NCI-H2196 treated with DMSO at 0.1 percent for 48 hours (cell line): ENCODE data around the gene PIP5KL1.

Experiments
- DNase-seq: peaks from one replicate; lab custom pipeline; 2025; ENCODE audit not compliant: unreplicated experiment; lab: John Stamatoyannopoulos, UW

The PIP5KL1 gene

GRCh38 chr9:127968700-127969383, 38.3 kb upstream of the PIP5KL1 start:
- no peak for DNase-seq

GRCh38 chr9:127968042-127968441, 37.5 kb upstream of the PIP5KL1 start:
- no peak for DNase-seq

- DNase-seq: no peak
These were observed 36.7 kb upstream of the PIP5KL1 start for GRCh38 chr9:127967151-127967809.

GRCh38 chr9:127966416-127967150, 36.0 kb upstream of the PIP5KL1 start:
- peak; percentile 32 for DNase-seq

- no peak for DNase-seq
These were observed 35.4 kb upstream of the PIP5KL1 start for GRCh38 chr9:127965953-127966352.

- no peak for DNase-seq
These were observed 32.9 kb upstream of the PIP5KL1 start for GRCh38 chr9:127963359-127964064.

- DNase-seq: no peak
These were observed 32.4 kb upstream of the PIP5KL1 start for GRCh38 chr9:127963041-127963358.

- no peak for DNase-seq
These were observed 31.7 kb upstream of the PIP5KL1 start for GRCh38 chr9:127962278-127962677.

GRCh38 chr9:127961613-127962155, 31.1 kb upstream of the PIP5KL1 start:
- no peak for DNase-seq

- no peak for DNase-seq
These were observed 30.5 kb upstream of the PIP5KL1 start for GRCh38 chr9:127961155-127961490.

GRCh38 chr9:127960410-127961154, 30.0 kb upstream of the PIP5KL1 start:
- DNase-seq: no peak

GRCh38 chr9:127959841-127960409, 29.3 kb upstream of the PIP5KL1 start:
- DNase-seq: no peak

GRCh38 chr9:127959398-127959797, 28.8 kb upstream of the PIP5KL1 start:
- DNase-seq: no peak

- no peak for DNase-seq
These were observed 28.2 kb upstream of the PIP5KL1 start for GRCh38 chr9:127958728-127959127.

- DNase-seq: peak; percentile 97
These were observed 24.9 kb upstream of the PIP5KL1 start for GRCh38 chr9:127955294-127956015.

- no peak for DNase-seq
These were observed 24.3 kb upstream of the PIP5KL1 start for GRCh38 chr9:127954831-127955293.

- DNase-seq: no peak
These were observed 23.4 kb upstream of the PIP5KL1 start for GRCh38 chr9:127953768-127954505.

GRCh38 chr9:127953154-127953553, 22.6 kb upstream of the PIP5KL1 start:
- DNase-seq: no peak
